ENCODE measurements around the gene STX1B. TPM values are rescaled to one million over a fixed set of nuclear protein-coding genes. Genes with fewer than 3 reads are reported as not detected.

Gene STX1B
- total and polyA plus RNA-seq, 4 donors, result 0.13 to 2.2 (median 0.89) TPM

DNA sequence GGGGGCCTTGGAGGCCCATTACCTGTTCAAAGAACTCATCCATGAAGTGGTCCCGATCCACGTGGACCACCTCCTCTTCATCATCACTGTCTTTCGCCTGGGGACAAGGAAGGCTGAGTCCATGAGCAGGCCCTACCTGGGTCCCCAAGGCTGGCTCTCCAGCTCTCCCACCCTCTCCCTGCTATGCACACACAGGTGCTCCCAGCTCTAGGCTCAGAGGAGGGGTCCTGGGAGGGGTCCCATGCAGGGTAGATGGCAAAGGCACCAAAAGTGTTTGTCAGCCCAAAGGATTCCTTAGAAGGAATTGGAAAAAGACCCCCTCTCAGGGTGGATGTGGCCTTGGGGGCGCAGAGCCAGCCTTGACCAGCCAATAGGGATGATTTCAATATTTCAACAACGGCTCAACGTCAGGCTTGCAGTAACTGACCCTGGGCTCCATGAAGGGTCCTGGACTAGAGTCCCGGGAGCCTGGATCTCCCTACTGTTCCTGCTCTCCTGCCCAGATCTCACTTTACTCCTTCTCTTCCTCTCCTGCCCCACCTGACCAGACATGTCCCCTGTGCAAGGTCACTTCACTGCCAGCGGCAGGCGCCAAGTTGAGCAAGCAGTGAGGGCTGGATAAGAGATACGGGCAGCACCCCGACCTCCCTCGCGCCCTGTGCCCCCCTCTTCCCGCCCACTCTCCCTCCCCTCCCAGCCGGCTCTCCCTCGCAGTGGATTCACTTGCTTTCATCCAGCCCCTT lies 8.8 kb downstream of the STX1B start:
- ATAC-seq (ENCODE audit: low FRiP score) (no peak), DNase-seq (peak in 1 of 2 donors; percentile 66)
- WGBS, 2 donors, result 77% methylated on average over 16 of the region's 16 CpGs
- Histone ChIP-seq H3K27ac (ENCODE audit: low read depth in 1 of 2, low read length in 2 of 2) (no peak overlapping the region), H3K4me3 (ENCODE audit: low read length in 2 of 2) (no peak overlapping the region), H3K36me3 (ENCODE audit: control insufficient read depth in 1 of 2, insufficient read depth in 2 of 2, low read length in 1 of 2) (no peaks in the 10 kb centered on the region), H3K27me3 (ENCODE audit: control insufficient read depth in 1 of 2, insufficient read depth in 2 of 2, low read length in 1 of 2) (no peaks in the 10 kb centered on the region), H3K4me1 (ENCODE audit: control insufficient read depth in 1 of 2, insufficient read depth in 2 of 2, low read length in 2 of 2) (no peaks in the 10 kb centered on the region), H3K9me3 (ENCODE audit: control insufficient read depth, low read length) (no peaks in the 10 kb centered on the region)
- intact Hi-C loops (cut with DNase I), result no loop called here

DNA sequence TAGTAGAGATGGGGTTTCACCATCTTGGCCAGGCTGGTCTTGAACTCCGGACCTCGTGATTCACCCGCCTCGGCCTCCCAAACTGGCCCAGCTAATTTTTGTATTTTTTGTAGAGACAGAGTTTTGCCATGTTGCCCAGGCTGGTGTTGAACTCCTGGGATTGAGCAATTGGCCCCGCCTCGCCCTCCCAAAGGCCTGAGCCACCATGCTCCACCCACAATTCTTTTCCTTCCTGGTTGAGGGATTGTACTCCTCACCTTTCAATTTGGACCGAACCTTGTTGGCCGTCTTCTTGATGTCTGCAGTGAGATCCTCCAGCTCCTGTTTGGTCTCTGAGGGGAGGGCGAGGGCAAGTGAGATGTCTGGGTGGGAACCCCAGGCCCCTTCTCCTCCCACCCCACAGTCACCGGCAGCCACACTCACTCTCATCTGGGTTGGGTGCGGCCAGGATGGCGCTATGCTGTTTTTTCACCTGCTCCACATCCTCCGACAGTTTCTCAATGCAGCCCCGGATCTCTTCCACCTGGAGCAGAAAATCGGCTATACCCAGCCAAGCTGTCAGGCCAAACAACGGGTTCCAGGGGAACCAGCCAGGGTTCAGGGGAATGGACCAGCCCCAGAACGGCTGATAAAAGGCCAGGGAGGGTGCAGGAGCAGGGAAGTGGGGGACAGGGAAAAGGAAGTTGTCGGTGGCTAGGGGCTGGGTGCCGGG lies 9.6 kb downstream of the STX1B start:
- WGBS, 2 donors, result 93 to 94% methylated on average over 19 of the region's 19 CpGs
- Histone ChIP-seq H3K4me3 (ENCODE audit: low read length in 2 of 2) (no peak overlapping the region), H3K27me3 (ENCODE audit: control insufficient read depth in 1 of 2, insufficient read depth in 2 of 2, low read length in 1 of 2) (no peaks in the 10 kb centered on the region), H3K27ac (ENCODE audit: low read depth in 1 of 2, low read length in 2 of 2) (no peak overlapping the region), H3K36me3 (ENCODE audit: control insufficient read depth in 1 of 2, insufficient read depth in 2 of 2, low read length in 1 of 2) (no peaks in the 10 kb centered on the region), H3K4me1 (ENCODE audit: control insufficient read depth in 1 of 2, insufficient read depth in 2 of 2, low read length in 2 of 2) (no peaks in the 10 kb centered on the region), H3K9me3 (ENCODE audit: control insufficient read depth, low read length) (no peaks in the 10 kb centered on the region)
- no peak for DNase-seq
- intact Hi-C loops (cut with DNase I), result no loop called here
- no peak for ATAC-seq (ENCODE audit: low FRiP score)

DNA sequence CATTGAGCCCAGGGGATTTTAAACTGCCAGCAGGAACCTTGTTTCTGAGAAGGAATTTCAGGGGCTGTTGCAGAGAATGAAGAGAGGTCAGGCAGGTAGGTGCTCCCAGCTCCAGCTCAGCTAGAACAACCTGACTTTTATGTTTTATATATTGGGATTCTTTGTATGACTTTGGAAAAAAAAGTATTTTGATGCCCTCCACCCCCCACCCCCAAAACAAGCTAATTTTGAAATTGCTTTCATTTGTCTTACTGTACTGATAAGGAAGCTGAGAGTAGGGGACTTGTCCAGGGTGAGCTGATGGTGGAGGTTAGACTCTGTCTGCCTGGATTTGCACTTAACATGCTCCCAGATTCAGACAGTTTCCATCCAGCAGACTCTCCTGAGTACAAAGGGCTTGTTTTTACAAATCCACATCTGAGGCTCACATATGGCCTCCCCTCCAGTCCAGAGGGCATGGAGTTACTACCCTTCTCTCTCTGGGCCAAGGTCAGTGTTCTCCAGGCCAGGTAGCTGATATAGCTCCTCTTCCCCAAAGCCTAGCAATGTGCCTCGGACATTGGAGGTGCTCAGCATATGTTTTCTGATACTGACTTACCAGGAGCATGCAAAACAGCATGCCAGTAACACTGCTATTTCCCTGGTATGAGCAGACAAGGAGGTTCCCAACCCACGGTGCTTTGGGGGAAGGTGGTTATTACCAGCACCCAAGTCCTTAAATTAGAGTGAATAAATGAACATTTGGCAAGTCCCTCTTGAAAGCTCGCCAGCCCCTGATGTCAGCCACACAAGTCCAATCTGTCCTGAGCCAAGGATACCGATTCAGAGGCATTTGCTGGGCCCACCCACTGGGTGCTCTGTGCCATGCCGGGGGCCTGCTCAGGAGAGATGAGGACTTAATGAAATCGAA lies 11.3 kb downstream of the STX1B start:
- no peaks in the 10 kb centered on the region for H3K4me1 ChIP-seq (ENCODE audit: control insufficient read depth in 1 of 2, insufficient read depth in 2 of 2, low read length in 2 of 2)
- H3K9me3 ChIP-seq (ENCODE audit: control insufficient read depth, low read length), result no peaks in the 10 kb centered on the region
- H3K27ac ChIP-seq (ENCODE audit: low read depth in 1 of 2, low read length in 2 of 2), result peak overlapping the region; percentile 19 to 29
- DNase-seq, result peak in 1 of 2 donors; percentile 87
- no peaks in the 10 kb centered on the region for H3K36me3 ChIP-seq (ENCODE audit: control insufficient read depth in 1 of 2, insufficient read depth in 2 of 2, low read length in 1 of 2)
- no peak overlapping the region for H3K4me3 ChIP-seq (ENCODE audit: low read length in 2 of 2)
- intact Hi-C loops (cut with DNase I), result loop anchor here in 1 of 2 donors (5.0 kb wide), 2 partner anchors 73 to 143 kb away; partner anchors contain the start of genes ZNF646 and ZNF668
- WGBS, 2 donors, result 7 to 11% methylated on average over 6 of the region's 6 CpGs
- no peak for ATAC-seq (ENCODE audit: low FRiP score)
- no peaks in the 10 kb centered on the region for H3K27me3 ChIP-seq (ENCODE audit: control insufficient read depth in 1 of 2, insufficient read depth in 2 of 2, low read length in 1 of 2)

DNA sequence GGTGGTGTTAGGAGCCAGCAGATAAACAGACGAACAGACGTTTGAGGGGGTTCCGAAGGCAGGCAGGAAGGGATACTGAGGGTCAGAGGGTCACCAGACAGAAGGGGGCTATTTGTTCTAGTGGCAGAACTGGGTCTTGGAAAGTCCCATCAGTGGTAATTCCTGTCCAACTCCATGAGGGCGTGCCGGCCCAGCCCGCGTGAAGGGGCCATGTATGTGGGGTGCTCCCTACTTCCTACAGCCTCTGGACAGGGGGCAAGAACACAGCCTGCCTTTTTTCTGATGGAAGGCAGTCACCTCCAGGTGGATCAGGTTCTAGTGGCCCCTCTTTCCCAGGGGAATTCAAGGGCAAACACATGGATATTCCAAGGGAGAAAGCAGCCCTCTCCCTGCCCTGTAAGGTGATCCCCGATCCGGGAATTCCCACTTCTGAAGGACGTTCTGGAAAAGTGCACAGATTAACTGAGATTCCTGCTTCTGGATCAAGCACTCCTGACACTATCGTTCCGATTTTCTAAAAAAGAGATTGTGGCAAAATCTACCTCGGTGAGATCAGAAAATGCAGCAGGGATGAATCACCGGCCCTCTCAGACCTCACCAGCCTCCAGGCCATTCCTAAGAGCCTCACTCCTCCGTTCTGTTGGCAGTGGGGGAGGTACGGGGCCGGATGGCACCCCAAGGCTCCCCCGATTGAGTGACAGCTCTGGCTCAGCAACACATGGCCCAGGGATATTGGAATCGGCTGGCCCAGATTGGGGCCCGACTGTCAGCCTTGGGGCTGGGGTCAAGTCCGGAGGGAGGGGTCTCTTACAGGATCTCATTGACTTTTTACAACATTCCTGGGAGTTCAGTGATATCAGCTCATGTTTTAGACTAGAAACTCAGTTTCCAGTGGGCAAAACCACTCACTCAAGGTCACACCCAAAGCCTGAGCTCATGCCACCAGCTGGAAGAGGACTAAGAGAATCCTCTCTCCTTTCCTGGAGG lies 12.4 kb downstream of the STX1B start:
- H3K9me3 ChIP-seq (ENCODE audit: control insufficient read depth, low read length), result no peaks in the 10 kb centered on the region
- intact Hi-C loops (cut with DNase I), result loop anchor here in 1 of 2 donors (2.0 to 5.0 kb wide), 3 partner anchors 35 to 144 kb away; partner anchors contain the start of genes STX4, ZNF646 and ZNF668
- DNase-seq (peak in 1 of 2 donors; percentile 80), ATAC-seq (ENCODE audit: low FRiP score) (peak; percentile 30)
- H3K4me3 ChIP-seq (ENCODE audit: low read length in 2 of 2), result peak overlapping the region in 1 of 2 donors; percentile 47
- no peaks in the 10 kb centered on the region for H3K36me3 ChIP-seq (ENCODE audit: control insufficient read depth in 1 of 2, insufficient read depth in 2 of 2, low read length in 1 of 2)
- H3K4me1 ChIP-seq (ENCODE audit: control insufficient read depth in 1 of 2, insufficient read depth in 2 of 2, low read length in 2 of 2), result no peaks in the 10 kb centered on the region
- WGBS, 2 donors, result 42 to 52% methylated on average over 21 of the region's 21 CpGs
- H3K27ac ChIP-seq (ENCODE audit: low read depth in 1 of 2, low read length in 2 of 2), result peak overlapping the region; percentile 30 to 69
- no peaks in the 10 kb centered on the region for H3K27me3 ChIP-seq (ENCODE audit: control insufficient read depth in 1 of 2, insufficient read depth in 2 of 2, low read length in 1 of 2)

DNA sequence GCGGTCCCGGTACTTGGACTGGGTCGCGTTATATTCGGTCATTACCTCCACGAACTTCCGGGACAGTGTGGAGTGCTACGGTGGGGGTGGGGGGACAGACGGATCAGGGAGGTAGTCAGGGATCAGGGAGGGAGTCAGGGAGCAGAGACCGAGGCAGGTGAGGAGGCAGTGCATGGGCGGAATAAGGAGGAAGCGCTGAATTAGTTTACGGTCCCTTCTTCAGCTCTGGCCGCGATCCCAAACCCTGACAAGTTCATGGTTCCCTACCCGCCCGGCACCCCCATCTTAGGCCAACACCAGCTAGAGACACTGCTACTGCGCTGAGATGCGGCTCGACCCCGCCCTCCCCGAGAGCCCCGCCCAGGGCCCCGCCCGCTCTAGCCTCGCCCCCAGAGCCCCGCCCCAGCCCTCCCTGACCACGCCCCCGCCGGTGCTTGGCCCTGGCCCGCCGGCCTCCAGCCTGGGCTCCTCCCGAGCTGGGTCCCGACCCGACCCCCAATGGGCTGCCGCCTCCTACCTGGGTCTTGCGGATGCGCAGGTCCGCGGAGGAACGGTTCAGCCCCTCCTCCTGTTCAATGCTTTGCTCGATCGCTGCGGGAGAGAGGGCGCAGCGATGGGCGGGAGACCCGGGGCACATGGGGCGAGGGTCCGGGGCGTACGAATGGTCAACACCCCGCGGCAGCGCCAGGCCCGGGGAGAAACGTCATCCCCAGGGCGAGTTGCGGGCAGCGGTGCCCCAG lies 13.3 kb downstream of the STX1B start:
- intact Hi-C loops (cut with DNase I), result loop anchor here in 1 of 2 donors (2.0 to 5.0 kb wide), 3 partner anchors 36 to 145 kb away; partner anchors contain the start of genes STX4, ZNF646 and ZNF668
- ATAC-seq (ENCODE audit: low FRiP score), result peak; percentile 93
- peak overlapping the region in 1 of 2 donors; percentile 69 for H3K27ac ChIP-seq (ENCODE audit: low read depth in 1 of 2, low read length in 2 of 2)
- no peaks in the 10 kb centered on the region for H3K27me3 ChIP-seq (ENCODE audit: control insufficient read depth in 1 of 2, insufficient read depth in 2 of 2, low read length in 1 of 2)
- 2 to 4% methylated on average over 44 to 60 of the region's 60 CpGs for WGBS, 2 donors
- H3K4me1 ChIP-seq (ENCODE audit: control insufficient read depth in 1 of 2, insufficient read depth in 2 of 2, low read length in 2 of 2), result no peaks in the 10 kb centered on the region
- H3K9me3 ChIP-seq (ENCODE audit: control insufficient read depth, low read length), result no peaks in the 10 kb centered on the region
- DNase-seq, result peak; percentile 89 to 96
- H3K36me3 ChIP-seq (ENCODE audit: control insufficient read depth in 1 of 2, insufficient read depth in 2 of 2, low read length in 1 of 2), result no peaks in the 10 kb centered on the region
- H3K4me3 ChIP-seq (ENCODE audit: low read length in 2 of 2), result peak overlapping the region; percentile 29 to 47

DNA sequence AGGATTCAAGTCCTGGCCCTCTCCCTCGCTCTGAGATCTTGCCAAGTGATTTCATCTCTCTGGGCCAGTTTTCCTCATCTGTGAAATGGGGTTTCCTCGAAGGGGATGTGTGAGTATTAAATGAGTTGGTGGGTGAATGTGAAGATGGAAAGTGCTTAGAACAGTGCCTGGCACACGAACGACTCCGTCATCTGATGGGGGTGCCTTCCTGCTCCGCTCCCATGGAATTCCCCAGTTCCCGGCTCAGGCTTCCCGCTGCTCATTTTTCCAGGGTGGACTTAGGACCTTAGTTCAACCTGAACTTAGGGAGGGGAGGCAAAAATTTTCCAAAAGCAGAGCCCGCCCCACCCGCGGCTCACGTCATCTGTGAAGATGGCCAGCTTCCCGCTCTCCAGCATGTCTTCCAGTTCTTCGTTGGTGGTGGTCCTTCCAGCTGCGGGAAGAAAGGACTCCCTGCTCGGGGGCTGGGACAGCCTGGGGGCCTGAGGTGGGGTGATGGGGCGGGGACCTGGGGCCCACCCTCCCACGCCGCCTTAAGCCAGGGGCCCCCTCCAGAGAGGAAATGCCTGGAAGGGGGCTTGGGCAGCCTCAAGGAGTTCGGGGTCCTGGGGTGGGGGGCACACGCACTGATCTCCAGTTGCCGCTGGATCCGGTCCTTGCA lies 14.0 kb downstream of the STX1B start:
- Histone ChIP-seq H3K4me1 (ENCODE audit: control insufficient read depth in 1 of 2, insufficient read depth in 2 of 2, low read length in 2 of 2) (no peaks in the 10 kb centered on the region), H3K27me3 (ENCODE audit: control insufficient read depth in 1 of 2, insufficient read depth in 2 of 2, low read length in 1 of 2) (no peaks in the 10 kb centered on the region), H3K36me3 (ENCODE audit: control insufficient read depth in 1 of 2, insufficient read depth in 2 of 2, low read length in 1 of 2) (no peaks in the 10 kb centered on the region), H3K27ac (ENCODE audit: low read depth in 1 of 2, low read length in 2 of 2) (no peak overlapping the region), H3K4me3 (ENCODE audit: low read length in 2 of 2) (peak overlapping the region; percentile 29 to 47), H3K9me3 (ENCODE audit: control insufficient read depth, low read length) (no peaks in the 10 kb centered on the region)
- DNase-seq (peak in 1 of 2 donors; percentile 85), ATAC-seq (ENCODE audit: low FRiP score) (peak; percentile 14)
- intact Hi-C loops (cut with DNase I), result loop anchor here in 1 of 2 donors (2.0 to 5.0 kb wide), 3 partner anchors 36 to 146 kb away; partner anchors contain the start of genes STX4, ZNF646 and ZNF668
- 19 to 25% methylated on average over 23 of the region's 23 CpGs for WGBS, 2 donors

DNA sequence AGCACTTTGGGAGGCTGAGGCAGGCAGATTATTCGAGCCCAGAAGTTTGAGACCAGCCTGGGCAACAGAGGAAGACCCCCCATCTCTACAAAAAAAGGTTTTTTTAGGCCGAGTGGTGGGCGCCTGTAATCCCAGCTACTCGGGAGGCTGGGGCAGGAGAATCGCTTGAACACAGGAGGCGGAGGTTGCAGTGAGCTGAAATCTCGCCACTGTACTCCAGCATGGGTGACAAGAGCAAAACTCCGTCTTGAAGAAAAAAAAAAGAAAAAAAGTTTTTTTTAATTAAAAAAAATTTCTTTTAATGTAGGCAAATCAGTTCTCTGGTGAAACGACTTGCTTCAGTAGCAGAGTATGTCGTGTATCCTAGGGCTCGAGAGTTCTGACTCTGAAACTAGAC lies 14.5 kb downstream of the STX1B start:
- intact Hi-C loops (cut with DNase I), result loop anchor here in 1 of 2 donors (2.0 to 5.0 kb wide), 3 partner anchors 37 to 146 kb away; partner anchors contain the start of genes STX4, ZNF646 and ZNF668
- Histone ChIP-seq H3K4me1 (ENCODE audit: control insufficient read depth in 1 of 2, insufficient read depth in 2 of 2, low read length in 2 of 2) (no peaks in the 10 kb centered on the region), H3K27ac (ENCODE audit: low read depth in 1 of 2, low read length in 2 of 2) (no peak overlapping the region), H3K4me3 (ENCODE audit: low read length in 2 of 2) (no peak overlapping the region), H3K36me3 (ENCODE audit: control insufficient read depth in 1 of 2, insufficient read depth in 2 of 2, low read length in 1 of 2) (no peaks in the 10 kb centered on the region), H3K27me3 (ENCODE audit: control insufficient read depth in 1 of 2, insufficient read depth in 2 of 2, low read length in 1 of 2) (no peaks in the 10 kb centered on the region), H3K9me3 (ENCODE audit: control insufficient read depth, low read length) (no peaks in the 10 kb centered on the region)
- ATAC-seq (ENCODE audit: low FRiP score) (no peak), DNase-seq (no peak)
- 77 to 78% methylated on average over 11 of the region's 11 CpGs for WGBS, 2 donors

All from aorta (tissue), 5 donors.